HG03095 (cell line): Measurements from ENCODE around the gene WWC1.

ENCODE experiments used
- ATAC-seq: cut with Tn5 transposase; IDR thresholded peaks from one replicate; pipeline ENCODE4 v1.9.1; 2021; ENCODE audit warnings: moderate library complexity; ENCODE audit not compliant: unreplicated experiment

The WWC1 gene

GRCh38 chr5:168404365-168404764 lies 112.9 kb downstream of the WWC1 start:
- no peak for ATAC-seq

DNA sequence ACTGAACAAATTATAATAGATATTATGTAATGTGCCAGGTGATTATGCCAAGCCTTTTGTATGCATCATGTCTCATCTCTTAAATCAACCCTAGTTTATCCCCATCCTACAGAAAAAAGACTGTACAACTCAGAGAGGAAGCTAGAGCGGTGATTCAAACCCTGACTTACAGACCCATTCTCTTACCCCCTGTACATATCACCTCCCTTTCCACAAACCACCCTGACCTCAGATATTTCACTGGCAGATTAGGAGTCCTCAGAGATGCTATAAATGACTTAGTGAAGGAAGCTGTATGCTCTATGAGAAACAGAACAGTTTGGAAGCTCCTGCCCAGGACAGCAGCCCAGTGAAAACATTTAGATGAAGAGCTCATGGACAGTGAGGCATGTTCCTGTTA lies 115.8 kb downstream of the WWC1 start:
- ATAC-seq: no peak

DNA sequence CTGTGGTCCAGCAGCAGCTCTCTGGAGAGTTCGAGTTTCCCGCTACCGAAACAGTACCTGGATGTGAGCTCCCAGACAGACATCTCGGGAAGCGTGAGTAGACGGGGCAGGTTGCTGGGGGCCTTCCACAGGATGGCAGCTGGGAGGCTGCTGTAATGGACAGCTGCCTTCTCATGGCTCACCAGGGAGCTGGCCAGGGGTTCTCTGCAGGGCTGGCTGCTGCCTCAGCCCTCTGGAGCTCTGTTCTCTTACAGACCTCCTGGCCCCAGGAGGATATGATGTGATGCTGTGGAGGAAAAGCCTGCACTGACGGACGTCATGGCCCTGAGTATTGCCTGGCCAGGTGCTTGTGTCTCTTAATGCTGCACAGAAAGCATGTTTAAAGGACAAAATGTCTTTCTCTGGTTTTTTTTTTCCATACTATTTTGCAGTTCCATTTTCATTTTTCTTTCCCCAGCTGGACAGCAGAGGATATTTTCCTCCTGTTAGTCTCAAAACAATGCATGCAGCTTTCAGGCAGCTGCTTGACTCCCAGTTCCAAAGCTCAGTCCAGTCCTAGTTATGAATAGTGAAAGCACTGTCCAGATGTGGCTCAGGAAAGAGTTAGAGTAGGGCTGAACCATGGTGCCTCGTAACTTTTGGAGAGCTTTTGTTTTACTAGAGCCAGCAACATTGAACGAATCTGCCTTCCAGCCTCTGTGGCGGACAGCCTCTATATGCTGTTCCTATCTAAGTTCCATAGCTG lies 117.3 kb downstream of the WWC1 start:
- ATAC-seq: no peak

GRCh38 chr5:168409591-168410458 lies 118.4 kb downstream of the WWC1 start:
- peak; percentile 74 for ATAC-seq

- no peak for ATAC-seq
Measured at GRCh38 chr5:168411871-168412270, 120.4 kb downstream of the WWC1 start.

DNA sequence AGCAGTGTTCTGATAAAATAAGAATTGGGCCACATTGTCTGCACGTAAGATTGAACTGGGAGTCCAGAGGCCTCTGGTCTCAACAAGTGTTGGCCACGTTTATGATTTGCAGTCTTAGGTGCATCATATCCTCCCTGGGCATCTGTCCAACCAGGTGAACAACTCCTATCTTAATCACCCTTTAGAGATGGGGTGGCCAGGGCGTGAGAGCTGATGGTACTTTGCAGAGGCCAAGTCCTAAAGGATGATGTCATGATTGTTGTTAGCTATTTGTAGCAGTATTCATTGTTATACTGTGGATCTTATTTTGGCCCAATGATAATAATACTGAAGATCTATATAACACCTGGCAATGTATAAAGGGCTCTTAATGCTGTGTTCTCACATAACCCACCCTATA lies 121.6 kb downstream of the WWC1 start:
- no peak for ATAC-seq

- no peak for ATAC-seq
Measured at GRCh38 chr5:168413596-168413995, 122.2 kb downstream of the WWC1 start.

- no peak for ATAC-seq
Measured at GRCh38 chr5:168415401-168415800, 124.0 kb downstream of the WWC1 start.

GRCh38 chr5:168415971-168416370 lies 124.5 kb downstream of the WWC1 start:
- ATAC-seq: no peak

DNA sequence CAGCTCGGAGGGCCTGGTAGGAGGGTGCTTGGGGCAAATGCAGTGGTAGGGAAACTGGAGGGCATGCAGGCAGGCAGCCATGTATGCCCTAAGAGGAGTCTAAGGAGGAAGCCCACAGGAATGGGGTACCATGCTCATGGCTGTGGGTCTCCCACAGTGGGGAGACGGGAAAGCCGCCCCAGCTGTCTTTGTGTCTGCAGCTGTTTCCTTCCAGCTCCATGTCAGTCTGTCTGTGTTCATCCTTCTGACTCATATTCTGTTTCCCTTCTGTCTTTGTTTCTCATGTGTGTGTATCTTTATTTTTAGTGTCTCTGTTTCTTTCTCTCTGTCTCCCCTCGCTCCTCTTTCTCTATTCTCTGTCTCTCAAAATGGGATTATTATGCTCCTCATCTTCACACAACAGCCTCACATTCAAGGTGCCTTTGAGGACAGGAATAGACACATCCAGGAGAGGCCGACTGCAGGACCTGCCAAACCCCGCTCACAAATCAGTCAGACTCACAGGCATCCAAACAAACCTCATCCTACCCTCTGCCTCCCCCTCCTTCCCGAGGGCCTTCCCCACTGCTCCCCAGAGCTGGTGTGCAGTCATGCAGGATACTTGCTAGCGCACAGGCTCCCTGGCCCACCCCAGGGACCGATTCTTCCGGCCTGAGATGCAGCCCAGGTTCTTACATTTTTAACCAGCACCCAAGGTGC lies 126.4 kb downstream of the WWC1 start:
- ATAC-seq: no peak

DNA sequence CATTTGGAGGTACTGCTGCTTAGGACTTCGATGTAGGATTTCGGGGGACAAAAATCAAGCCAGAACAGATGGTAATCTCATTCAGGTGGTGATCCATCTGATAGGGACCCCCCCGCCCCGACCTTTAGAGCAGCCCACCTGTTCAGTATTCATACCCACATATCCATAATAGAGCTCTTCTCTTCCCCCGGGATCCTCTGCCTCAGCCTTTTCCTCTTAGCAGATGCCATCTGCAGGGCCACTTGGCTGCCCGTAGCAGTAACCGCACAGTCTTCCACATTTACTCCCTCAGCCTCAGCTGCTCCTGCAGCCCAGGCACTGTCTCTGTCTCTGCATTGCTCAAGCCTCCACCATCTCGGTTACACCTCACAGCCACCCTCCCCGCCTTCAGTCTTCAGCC lies 129.0 kb downstream of the WWC1 start:
- no peak for ATAC-seq

GRCh38 chr5:168422431-168422830 lies 131.0 kb downstream of the WWC1 start:
- ATAC-seq: no peak

DNA sequence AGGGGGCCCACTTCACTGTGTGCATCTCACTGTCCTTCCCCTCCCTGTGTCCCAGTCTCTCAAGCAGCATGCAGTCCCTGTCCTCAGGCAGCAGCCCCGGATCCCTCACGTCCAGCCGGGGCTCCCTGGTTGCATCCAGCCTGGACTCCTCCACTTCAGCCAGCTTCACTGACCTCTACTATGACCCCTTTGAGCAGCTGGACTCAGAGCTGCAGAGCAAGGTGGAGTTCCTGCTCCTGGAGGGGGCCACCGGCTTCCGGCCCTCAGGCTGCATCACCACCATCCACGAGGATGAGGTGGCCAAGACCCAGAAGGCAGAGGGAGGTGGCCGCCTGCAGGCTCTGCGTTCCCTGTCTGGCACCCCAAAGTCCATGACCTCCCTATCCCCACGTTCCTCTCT lies 132.0 kb downstream of the WWC1 start:
- ATAC-seq: no peak

DNA sequence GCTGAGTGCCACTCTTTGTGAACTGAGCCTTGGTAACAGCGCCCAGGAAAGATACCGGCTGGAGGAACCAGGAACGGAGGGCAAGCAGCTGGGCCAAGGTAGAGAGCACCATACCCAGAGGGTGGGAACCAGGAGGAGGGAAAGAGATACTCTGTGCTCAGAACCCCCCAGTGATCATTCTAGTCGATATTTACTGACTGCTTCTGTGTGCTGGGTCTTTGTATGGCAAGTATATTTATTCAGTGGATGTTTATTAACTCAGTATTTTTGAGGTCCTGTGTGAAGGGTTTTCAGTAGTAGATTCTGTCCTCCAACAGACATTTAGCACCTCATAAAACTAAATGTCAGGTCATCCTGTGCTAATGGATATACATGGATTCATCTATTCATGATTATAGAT lies 132.5 kb downstream of the WWC1 start:
- no peak for ATAC-seq

GRCh38 chr5:168424594-168425323 lies 133.3 kb downstream of the WWC1 start:
- no peak for ATAC-seq

DNA sequence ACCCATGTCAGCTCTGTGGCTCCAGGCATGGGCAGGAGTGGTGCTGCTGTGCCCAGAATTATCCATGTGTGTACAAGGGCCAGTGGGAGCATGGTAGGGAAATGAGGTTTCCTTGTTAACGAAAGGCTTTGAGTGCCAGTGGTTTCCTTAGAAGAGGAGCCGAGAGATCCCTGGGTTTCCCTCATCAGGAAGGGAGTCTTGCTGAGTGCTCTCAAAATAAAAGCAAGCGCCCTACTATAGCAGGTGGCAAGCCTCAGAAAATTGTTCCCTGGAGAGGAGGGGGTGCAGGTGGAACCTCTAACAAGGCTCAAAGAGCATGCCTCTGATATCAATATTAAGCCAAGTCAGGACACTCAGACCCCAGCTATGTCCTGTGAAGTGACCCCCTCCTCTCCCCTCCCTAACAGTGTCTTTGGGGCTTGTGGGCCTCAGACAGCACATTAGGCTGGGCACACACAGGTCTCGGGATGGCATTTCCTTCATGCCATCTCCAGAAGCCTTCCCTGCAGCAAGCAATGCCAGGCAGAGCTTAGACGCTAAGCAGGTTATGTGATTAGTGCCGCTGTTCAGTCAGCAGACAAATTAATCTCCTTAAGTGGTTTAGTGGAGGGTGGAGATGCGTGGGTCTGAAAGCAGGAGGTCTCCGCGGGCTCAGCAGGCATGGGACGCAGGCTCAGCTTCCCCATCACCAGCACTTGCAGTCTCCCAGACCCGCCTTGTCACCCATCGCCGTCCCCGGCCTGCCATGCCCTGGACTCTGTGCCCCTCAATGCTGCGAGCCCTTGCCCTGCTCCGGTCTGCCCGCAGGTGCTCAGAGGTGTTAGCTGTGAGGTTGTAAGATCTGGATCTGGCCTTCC lies 134.8 kb downstream of the WWC1 start:
- no peak for ATAC-seq

- ATAC-seq: no peak
Measured at GRCh38 chr5:168426864-168427172, 135.4 kb downstream of the WWC1 start.

GRCh38 chr5:168427224-168427623 lies 135.8 kb downstream of the WWC1 start:
- no peak for ATAC-seq

DNA sequence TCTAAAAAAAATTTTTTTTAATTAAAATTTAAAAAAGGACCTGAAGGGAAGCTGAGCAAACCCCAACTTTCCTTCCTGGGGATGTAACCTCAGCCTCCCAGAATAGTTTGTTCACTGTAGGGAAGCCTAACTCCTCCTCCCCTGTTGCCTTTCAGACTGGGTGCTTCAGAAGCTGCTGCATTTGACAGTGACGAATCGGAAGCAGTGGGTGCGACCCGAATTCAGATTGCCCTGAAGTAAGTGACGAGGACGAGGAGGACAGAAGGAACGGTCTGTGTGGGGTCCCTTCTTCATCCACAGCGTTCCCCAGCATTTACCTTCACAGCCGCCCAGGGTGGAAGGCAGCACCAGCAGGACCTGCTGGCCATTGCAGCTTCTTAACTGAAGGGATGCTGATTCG lies 137.1 kb downstream of the WWC1 start:
- no peak for ATAC-seq

DNA sequence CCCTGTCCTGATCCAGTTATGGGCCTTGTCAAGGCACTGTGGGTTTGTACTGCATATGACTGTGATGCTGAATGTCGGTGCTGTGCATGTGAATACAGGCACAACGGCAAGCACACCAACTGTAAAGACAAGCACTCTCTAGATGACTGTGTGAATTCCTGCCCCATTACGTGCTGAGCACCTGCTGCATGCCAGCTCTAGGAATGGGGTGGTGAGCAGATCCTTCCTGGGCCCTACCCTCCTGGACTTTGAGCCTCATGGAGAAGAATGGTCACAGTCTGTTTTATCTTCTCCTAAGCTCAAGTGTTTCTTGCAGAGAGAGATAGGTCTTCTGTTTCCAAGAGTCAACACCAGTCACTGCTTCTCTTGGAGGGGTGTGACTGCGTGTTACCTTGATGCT lies 138.9 kb downstream of the WWC1 start:
- ATAC-seq: no peak
